DND-41 (cell line): Measurements from ENCODE around the gene AKR1B1.

Experiments
- ATAC-seq: fragments of 200-7000 bp; cut with Tn5 transposase; 3 replicates; pipeline ENCODE4 v1.9.1; 2021; ENCODE audit warnings: low read depth; ENCODE audit not compliant: insufficient read depth
- DNase-seq: peaks from one replicate; pipeline ENCODE4 v3.0.0-alpha.2; 2020
- H2AFZ ChIP-seq: 2 replicates; pipeline ENCODE4 v1.6.0; 2012; ENCODE audit warnings: low read depth, low read length
- H3K27ac ChIP-seq: 2 replicates; pipeline ENCODE4 v1.5.1; 2012; ENCODE audit warnings: low read length, inconsistent platforms
- H3K27me3 ChIP-seq: fragments of 200-600 bp; sonication (generic); 2 replicates; pipeline ENCODE4 v1.6.0; 2012; ENCODE audit warnings: low read length, mild to moderate bottlenecking, inconsistent platforms; ENCODE audit not compliant: insufficient read depth, poor library complexity
- H3K36me3 ChIP-seq: 2 replicates; pipeline ENCODE4 v1.5.1; 2012; ENCODE audit warnings: low read length, inconsistent platforms; ENCODE audit not compliant: insufficient read depth
- H3K4me1 ChIP-seq: 2 replicates; pipeline ENCODE4 v1.5.1; 2012; ENCODE audit warnings: mild to moderate bottlenecking, low read length; ENCODE audit not compliant: insufficient read depth
- H3K4me2 ChIP-seq: 2 replicates; pipeline ENCODE4 v1.6.0; 2012; ENCODE audit warnings: mild to moderate bottlenecking, moderate library complexity, low read length, inconsistent platforms; ENCODE audit not compliant: insufficient read depth
- H3K4me3 ChIP-seq, 2 experiments: fragments of 200-600 bp in 1 of 2; shearing (Covaris generic) in 1 of 2; 2 replicates each; pipeline ENCODE4 v1.5.1; 2012 to 2016; ENCODE audit warnings: inconsistent platforms in 2 of 2, low read length in 2 of 2, mild to moderate bottlenecking in 2 of 2, low read depth in 1 of 2, moderate library complexity in 1 of 2
- H3K79me2 ChIP-seq: 2 replicates; pipeline ENCODE4 v1.6.0; 2012; ENCODE audit warnings: low read length, inconsistent platforms; ENCODE audit not compliant: insufficient read depth
- H3K9ac ChIP-seq: 2 replicates; pipeline ENCODE4 v1.6.0; 2012; ENCODE audit warnings: low read depth, mild to moderate bottlenecking, inconsistent platforms, low read length, moderate library complexity
- H3K9me3 ChIP-seq: 2 replicates; pipeline ENCODE4 v1.5.1; 2012; ENCODE audit warnings: low read length, moderate library complexity, mild to moderate bottlenecking, inconsistent platforms; ENCODE audit not compliant: insufficient read depth, severe bottlenecking
- H4K20me1 ChIP-seq: 2 replicates; pipeline ENCODE4 v1.6.0; 2012; ENCODE audit warnings: low read length; ENCODE audit not compliant: insufficient read depth
- CTCF ChIP-seq: IDR thresholded peaks from 2 replicates; pipeline ENCODE4 v1.5.1; 2012; ENCODE audit warnings: borderline replicate concordance, low read length, moderate library complexity, mild to moderate bottlenecking; ENCODE audit not compliant: poor library complexity, severe bottlenecking; ENCODE audit errors: extremely low read depth
- EZH2 ChIP-seq: IDR thresholded peaks from 3 replicates; pipeline ENCODE4 v1.6.1; 2012; ENCODE audit warnings: borderline replicate concordance, low read depth, mild to moderate bottlenecking, moderate library complexity, low read length, inconsistent platforms; ENCODE audit not compliant: severe bottlenecking

AKR1B1 gene

GRCh38 chr7:134462337-134462925, 3.5 kb upstream of the AKR1B1 start:
- Histone ChIP-seq H3K9me3 (peaks cover 17% of the 10 kb centered on the region), H3K79me2 (peaks cover 13% of the 10 kb centered on the region), H3K36me3 (peaks cover 4% of the 10 kb centered on the region; the same call in 1 of the 2 replicates), H3K27me3 (no peaks in the 10 kb centered on the region), H4K20me1 (no peaks in the 10 kb centered on the region), H3K4me3 (no peak overlapping the region), H3K9ac (no peak overlapping the region), H3K4me1 (peaks cover 19% of the 10 kb centered on the region), H2AFZ (no peak overlapping the region), H3K27ac (no peak overlapping the region), H3K4me2 (no peak overlapping the region)
- TF ChIP-seq EZH2 (no peak), CTCF (no peak)
- no peak for ATAC-seq
- no peak for DNase-seq

DNA sequence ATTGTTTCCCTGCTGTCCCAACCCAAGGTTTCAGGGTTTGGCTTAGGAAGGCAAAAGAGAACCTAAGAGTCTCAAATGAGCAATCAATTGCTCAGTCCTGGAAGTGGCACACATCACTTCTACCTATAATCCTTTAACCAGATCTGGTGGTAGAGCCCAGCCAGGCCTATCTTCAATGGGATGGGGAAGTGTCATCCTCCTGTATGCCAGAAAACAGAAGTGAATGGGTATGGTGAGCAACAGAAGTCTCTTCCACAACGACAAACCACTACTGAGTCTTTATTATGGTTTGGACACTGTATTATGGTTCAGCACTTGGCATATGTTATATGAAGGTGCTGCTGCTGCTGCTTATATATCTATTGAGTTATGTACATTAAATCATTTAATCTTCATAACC, 3.0 kb upstream of the AKR1B1 start:
- Histone ChIP-seq H3K27me3 (no peaks in the 10 kb centered on the region), H3K4me2 (no peak overlapping the region), H3K36me3 (peaks cover 7% of the 10 kb centered on the region; the same call in 1 of the 2 replicates), H3K27ac (no peak overlapping the region), H3K9ac (no peak overlapping the region), H3K9me3 (peaks cover 17% of the 10 kb centered on the region), H4K20me1 (no peaks in the 10 kb centered on the region), H3K4me3 (no peak overlapping the region), H3K79me2 (peaks cover 17% of the 10 kb centered on the region), H2AFZ (no peak overlapping the region), H3K4me1 (peaks cover 23% of the 10 kb centered on the region)
- TF ChIP-seq CTCF, result no peak
- no peak for TF ChIP-seq EZH2
- ATAC-seq (no peak), DNase-seq (no peak)

DNA sequence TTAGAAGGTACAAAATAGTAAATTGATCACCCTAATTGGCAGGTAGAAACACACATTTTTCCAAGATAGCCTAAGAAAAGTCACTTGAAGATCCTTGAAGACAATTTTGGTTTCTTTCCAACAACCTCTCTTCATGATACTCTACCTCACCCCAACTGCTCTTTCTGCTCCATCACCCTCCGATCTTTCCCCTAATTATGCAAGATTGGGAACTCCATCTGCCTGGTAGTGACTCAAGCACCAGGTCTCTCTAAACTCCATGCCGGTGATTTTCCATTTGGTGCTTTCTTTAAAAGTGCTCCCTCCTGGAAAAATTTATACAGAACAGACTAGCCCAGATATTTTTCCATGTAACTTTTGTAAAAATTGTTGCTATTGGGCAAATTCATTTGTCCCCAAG, 1.1 kb upstream of the AKR1B1 start:
- H3K4me3 ChIP-seq, result no peak overlapping the region
- ATAC-seq (no peak), DNase-seq (no peak)
- no peaks in the 10 kb centered on the region for H4K20me1 ChIP-seq
- peaks cover 33% of the 10 kb centered on the region for H3K4me1 ChIP-seq
- H3K27me3 ChIP-seq, result no peaks in the 10 kb centered on the region
- H3K9ac ChIP-seq, result no peak overlapping the region
- peaks cover 17% of the 10 kb centered on the region for H3K9me3 ChIP-seq
- H3K27ac ChIP-seq, result no peak overlapping the region
- TF ChIP-seq EZH2 (no peak), CTCF (no peak)
- peaks cover 20% of the 10 kb centered on the region for H3K79me2 ChIP-seq
- peaks cover 12% of the 10 kb centered on the region; the same call in 1 of the 2 replicates for H3K36me3 ChIP-seq
- peak overlapping the region; percentile 92; the same call in 1 of the 2 replicates for H3K4me2 ChIP-seq
- peak overlapping the region; percentile 87 for H2AFZ ChIP-seq
